ENCODE measurements around the gene SLC15A3. TPM values are rescaled to one million over a fixed set of nuclear protein-coding genes. Genes with fewer than 3 reads are reported as not detected.
"Not testable (repeated sequence)": the region's sequence is repeated elsewhere in the genome, so short reads cannot be mapped to it uniquely, and the experiment has no call there.

SLC15A3 gene
- total RNA-seq, 1 experiment from 2014 or later = 8.7 TPM

GRCh38 chr11:60977224-60977623 lies 25.2 kb upstream of the SLC15A3 start:
- BruUV-seq (replicated peaks) = no TSS peak
- POLR2A ChIA-PET = no interaction called here
- Histone ChIP-seq H3K9me3 (ENCODE audit: control insufficient read depth, insufficient read depth, low read depth, low read length) (no peaks in the 10 kb centered on the region), H3K27me3 (ENCODE audit: control insufficient read depth, insufficient read depth, low read length) (no peaks in the 10 kb centered on the region), H3K4me1 (ENCODE audit: control insufficient read depth, insufficient read depth, low read length) (no peaks in the 10 kb centered on the region), H3K36me3 (ENCODE audit: control insufficient read depth, insufficient read depth, low read length) (no peaks in the 10 kb centered on the region), H3K4me3 (ENCODE audit: low read depth in 2 of 2, low read length in 2 of 2) (no peak overlapping the region), H3K27ac (ENCODE audit: low read length) (no peak overlapping the region)
- CTCF ChIA-PET = interaction anchor here (0.6 kb wide), 1 partner anchor 35 kb away, joined by 3 read pairs; no protein-coding TSS in a partner anchor
- intact Hi-C loops (cut with micrococcal nuclease; ENCODE audit: unreplicated experiment) (no loop called here), in situ Hi-C loops (cut with HindIII; ENCODE audit: low pct_unique_long_range_greater_than_20kb, low sequenced_read_pairs) (no loop called here)
- ATAC-seq = no peak
- TF ChIP-seq SIN3A (IDR thresholded peaks at IDR 0.05; ENCODE audit: borderline replicate concordance, insufficient read depth, low read depth, low read length) (no peak), POLR2AphosphoS5 (IDR thresholded peaks at IDR 0.05; ENCODE audit: low read depth, low read length) (no peak), CTCF (IDR thresholded peaks at IDR 0.05) (no peak), TCF7L2 (IDR thresholded peaks at IDR 0.05; ENCODE audit: low read depth, low read length) (no peak), REST (IDR thresholded peaks at IDR 0.05; ENCODE audit: insufficient read depth in 1 of 2, low read depth in 2 of 2, low read length in 1 of 2) (no peak)
- no peak for DNase-seq (ENCODE audit: low read depth, low spot score)

- Histone ChIP-seq H3K9me3 (ENCODE audit: control insufficient read depth, insufficient read depth, low read depth, low read length) (no peaks in the 10 kb centered on the region), H3K27me3 (ENCODE audit: control insufficient read depth, insufficient read depth, low read length) (no peaks in the 10 kb centered on the region), H3K36me3 (ENCODE audit: control insufficient read depth, insufficient read depth, low read length) (no peaks in the 10 kb centered on the region), H3K4me1 (ENCODE audit: control insufficient read depth, insufficient read depth, low read length) (no peaks in the 10 kb centered on the region), H3K4me3 (ENCODE audit: low read depth in 2 of 2, low read length in 2 of 2) (no peak overlapping the region), H3K27ac (ENCODE audit: low read length) (no peak overlapping the region)
- CTCF ChIA-PET = no interaction called here
- in situ Hi-C loops (cut with HindIII; ENCODE audit: low pct_unique_long_range_greater_than_20kb, low sequenced_read_pairs) = no loop called here
- intact Hi-C loops (cut with micrococcal nuclease; ENCODE audit: unreplicated experiment) = no loop called here
- no TSS peak for BruUV-seq (replicated peaks)
- DNase-seq (ENCODE audit: low read depth, low spot score) = no peak
- TF ChIP-seq POLR2AphosphoS5 (IDR thresholded peaks at IDR 0.05; ENCODE audit: low read depth, low read length) (no peak), REST (IDR thresholded peaks at IDR 0.05; ENCODE audit: insufficient read depth in 1 of 2, low read depth in 2 of 2, low read length in 1 of 2) (no peak), CTCF (IDR thresholded peaks at IDR 0.05) (no peak), TCF7L2 (IDR thresholded peaks at IDR 0.05; ENCODE audit: low read depth, low read length) (no peak), SIN3A (IDR thresholded peaks at IDR 0.05; ENCODE audit: borderline replicate concordance, insufficient read depth, low read depth, low read length) (no peak)
- no peak for ATAC-seq
- POLR2A ChIA-PET = no interaction called here
Measured at GRCh38 chr11:60974726-60975125, 22.8 kb upstream of the SLC15A3 start.

- H3K27ac ChIP-seq (ENCODE audit: low read length); H3K36me3 ChIP-seq (ENCODE audit: control insufficient read depth, insufficient read depth, low read length); H3K4me1 ChIP-seq (ENCODE audit: control insufficient read depth, insufficient read depth, low read length); BruUV-seq (replicated peaks); H3K9me3 ChIP-seq (ENCODE audit: control insufficient read depth, insufficient read depth, low read depth, low read length); DNase-seq (ENCODE audit: low read depth, low spot score); H3K27me3 ChIP-seq (ENCODE audit: control insufficient read depth, insufficient read depth, low read length); intact Hi-C loops (cut with micrococcal nuclease; ENCODE audit: unreplicated experiment); ATAC-seq; CTCF ChIA-PET; H3K4me3 ChIP-seq (ENCODE audit: low read depth in 2 of 2, low read length in 2 of 2); POLR2A ChIA-PET; in situ Hi-C loops (cut with HindIII; ENCODE audit: low pct_unique_long_range_greater_than_20kb, low sequenced_read_pairs): not testable (repeated sequence)
Measured at GRCh38 chr11:60974316-60974715, 22.3 kb upstream of the SLC15A3 start.

All from Panc1 (cell line).